Measurements from ENCODE around the gene DAPK2.

The DAPK2 gene

DNA sequence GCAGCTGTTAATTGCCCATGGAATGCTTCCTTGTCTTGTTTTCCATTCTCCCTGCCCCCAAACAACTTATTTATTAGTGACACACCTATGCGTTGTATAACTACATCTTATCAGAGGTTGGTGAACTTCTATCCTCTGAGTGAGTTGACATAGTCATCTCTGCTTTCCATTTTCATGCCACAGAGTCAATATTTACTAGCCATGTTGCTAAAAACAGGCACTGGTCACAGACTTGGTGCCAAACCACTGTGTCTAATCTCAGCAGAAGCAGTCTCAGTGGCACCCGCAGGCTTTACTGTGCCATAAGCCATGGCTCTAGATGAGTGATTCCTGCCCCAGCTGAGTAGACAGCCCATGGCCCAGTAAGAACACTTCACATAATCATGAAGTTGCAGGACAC lies 26.5 kb downstream of the DAPK2 start:
- TF ChIP-seq, protein P1, sequence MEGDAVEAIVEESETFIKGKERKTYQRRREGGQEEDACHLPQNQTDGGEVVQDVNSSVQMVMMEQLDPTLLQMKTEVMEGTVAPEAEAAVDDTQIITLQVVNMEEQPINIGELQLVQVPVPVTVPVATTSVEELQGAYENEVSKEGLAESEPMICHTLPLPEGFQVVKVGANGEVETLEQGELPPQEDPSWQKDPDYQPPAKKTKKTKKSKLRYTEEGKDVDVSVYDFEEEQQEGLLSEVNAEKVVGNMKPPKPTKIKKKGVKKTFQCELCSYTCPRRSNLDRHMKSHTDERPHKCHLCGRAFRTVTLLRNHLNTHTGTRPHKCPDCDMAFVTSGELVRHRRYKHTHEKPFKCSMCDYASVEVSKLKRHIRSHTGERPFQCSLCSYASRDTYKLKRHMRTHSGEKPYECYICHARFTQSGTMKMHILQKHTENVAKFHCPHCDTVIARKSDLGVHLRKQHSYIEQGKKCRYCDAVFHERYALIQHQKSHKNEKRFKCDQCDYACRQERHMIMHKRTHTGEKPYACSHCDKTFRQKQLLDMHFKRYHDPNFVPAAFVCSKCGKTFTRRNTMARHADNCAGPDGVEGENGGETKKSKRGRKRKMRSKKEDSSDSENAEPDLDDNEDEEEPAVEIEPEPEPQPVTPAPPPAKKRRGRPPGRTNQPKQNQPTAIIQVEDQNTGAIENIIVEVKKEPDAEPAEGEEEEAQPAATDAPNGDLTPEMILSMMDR (IDR thresholded peaks at IDR 0.05; ENCODE audit: borderline replicate concordance, insufficient read depth, low read depth, low read length): no peak
- H3K4me3 ChIP-seq (ENCODE audit: low read depth, low read length): no peak overlapping the region

DNA sequence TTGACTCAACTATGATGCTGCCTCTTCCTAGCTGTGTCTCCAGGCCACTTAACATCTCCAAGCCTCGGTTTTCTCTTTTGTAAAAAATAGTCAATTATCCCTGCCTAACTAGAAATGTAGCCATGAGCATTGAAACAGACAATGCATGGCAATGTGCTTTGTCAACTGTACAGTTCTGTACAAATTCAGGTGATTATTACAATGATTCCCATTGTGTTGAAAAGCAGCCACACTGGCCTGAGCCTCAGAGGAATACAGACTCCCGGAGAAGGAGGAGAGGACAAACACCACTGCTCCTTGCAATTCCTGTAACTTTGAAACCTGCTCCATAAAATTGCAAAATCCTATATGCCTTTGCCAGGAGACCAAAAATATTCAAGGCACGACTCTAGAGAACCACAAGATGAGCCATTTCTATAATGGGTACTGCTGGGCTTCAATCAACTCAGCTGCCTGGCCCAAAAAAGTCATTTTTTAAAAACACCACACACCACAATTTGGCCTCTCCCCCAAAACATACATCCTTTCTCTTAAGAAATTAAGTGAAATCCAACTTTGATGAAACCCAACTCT lies 28.6 kb downstream of the DAPK2 start:
- no peak overlapping the region for H3K4me3 ChIP-seq (ENCODE audit: low read depth, low read length)

DNA sequence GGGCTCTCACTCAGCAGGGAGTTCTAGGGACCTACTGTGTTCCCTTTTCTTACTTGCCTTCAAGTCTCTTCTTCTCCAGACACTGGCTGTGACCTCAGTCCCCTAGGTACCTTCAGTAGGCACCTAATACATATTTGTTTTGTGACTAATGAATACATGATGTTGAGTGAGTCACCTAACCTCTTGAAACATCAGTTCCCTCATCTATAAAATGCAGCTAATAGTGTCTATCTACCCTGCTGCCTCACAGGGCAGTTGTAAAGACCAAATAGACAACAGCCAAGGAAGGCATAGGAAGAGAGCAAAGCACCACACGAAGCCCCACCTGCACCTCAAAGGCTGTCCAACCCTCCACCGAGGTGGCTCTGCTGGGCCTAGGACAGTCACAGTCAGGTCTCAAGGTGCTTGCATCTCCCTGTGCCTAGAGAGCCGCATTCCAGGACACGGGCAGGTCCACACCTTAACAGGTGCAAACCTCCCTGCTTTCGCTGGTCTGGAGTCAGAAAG lies 29.1 kb downstream of the DAPK2 start:
- TF ChIP-seq, protein P1 (IDR thresholded peaks at IDR 0.05; ENCODE audit: borderline replicate concordance, insufficient read depth, low read depth, low read length): no peak

More for the DNA sequence above, 28.6 kb downstream of the DAPK2 start:
- TF ChIP-seq, protein P1 (IDR thresholded peaks at IDR 0.05; ENCODE audit: borderline replicate concordance, insufficient read depth, low read depth, low read length): no peak

DNA sequence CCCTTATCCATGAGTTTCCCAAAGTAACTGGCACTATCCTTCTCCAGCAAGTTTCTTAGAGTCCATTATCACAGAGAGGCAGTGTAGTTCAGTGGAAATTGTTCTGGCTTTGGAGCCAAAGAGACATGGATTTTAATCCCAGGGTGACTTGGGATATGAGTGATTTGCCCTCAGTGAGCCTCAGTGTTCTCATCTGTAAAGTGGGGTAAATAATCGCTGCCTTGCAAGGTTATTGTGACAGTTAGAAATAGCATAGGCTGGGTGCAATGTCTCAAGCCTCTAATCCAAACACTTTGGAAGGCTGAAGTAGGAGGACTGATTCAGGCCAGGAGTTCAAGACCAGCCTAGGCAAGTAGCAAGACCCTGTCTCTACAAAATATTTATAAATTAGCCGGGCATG lies 30.0 kb downstream of the DAPK2 start:
- H3K4me3 ChIP-seq (ENCODE audit: low read depth, low read length): no peak overlapping the region
- TF ChIP-seq, protein P1 (IDR thresholded peaks at IDR 0.05; ENCODE audit: borderline replicate concordance, insufficient read depth, low read depth, low read length): no peak

More for the DNA sequence above, 29.1 kb downstream of the DAPK2 start:
- H3K4me3 ChIP-seq (ENCODE audit: low read depth, low read length): no peak overlapping the region

DNA sequence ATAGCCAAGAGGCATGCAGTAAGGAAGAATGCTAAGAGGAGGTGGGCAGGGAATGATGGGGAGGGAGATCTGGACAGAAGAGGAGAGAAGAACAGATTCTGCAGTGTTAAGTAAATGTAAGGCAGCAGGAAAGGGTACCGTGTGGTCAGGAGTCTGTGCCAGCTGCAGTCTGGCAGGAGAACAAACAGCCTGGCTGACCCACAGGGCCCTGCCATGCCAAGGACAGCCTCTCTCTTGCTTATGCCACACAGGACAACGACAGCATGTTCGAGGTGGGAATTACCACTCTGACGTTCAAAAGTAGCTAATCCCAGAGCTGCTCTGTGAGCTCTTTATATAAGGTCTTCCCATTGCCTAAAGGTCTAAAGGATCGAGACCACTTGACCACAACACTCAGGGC lies 31.3 kb downstream of the DAPK2 start:
- TF ChIP-seq, protein P1 (IDR thresholded peaks at IDR 0.05; ENCODE audit: borderline replicate concordance, insufficient read depth, low read depth, low read length): no peak
- no peak overlapping the region for H3K4me3 ChIP-seq (ENCODE audit: low read depth, low read length)

DNA sequence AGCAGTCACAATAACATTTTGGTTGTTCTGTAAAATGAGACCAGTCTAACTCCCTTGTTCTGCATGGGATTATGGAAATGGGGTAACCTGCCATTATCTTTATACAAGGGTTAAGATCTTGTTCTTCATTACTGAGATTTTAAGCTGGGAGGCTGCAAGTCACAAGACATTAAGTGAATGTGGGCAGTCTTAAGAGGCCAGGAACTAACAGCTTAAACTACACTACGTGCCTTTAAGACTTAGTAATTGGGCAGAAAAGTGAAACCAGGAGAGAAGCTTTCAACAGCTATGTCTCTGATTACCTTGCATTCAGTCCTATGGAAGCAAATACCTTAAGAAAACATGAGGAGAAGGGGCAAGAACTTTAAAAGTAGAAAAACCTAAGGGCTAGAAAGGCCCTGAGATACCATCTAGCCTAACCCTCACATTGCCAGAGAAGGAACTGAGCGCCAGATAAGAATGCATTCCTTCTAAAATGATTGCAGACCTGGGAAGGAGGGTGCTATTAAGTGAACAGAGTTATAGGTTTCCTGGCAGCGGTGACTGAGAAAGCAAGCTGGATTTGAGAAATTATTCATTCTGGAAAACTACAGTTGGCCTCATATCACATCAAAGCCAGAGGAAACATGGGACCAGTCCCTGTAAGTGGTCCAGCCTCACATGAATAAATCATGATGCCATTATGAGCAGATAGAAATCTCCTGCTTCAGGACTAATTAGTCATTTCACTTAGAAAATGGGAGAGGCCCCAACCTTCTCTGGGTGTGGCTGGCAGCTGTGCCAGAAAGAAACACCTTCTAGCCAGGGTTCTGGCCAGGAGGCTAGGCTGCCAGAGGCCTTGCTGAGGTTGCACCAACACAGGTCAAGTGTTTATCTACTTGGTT lies 32.9 kb downstream of the DAPK2 start:
- no peak overlapping the region for H3K4me3 ChIP-seq (ENCODE audit: low read depth, low read length)
- TF ChIP-seq, protein P1 (IDR thresholded peaks at IDR 0.05; ENCODE audit: borderline replicate concordance, insufficient read depth, low read depth, low read length): no peak
